Naive B cell (primary cell): ENCODE data around the gene AGAP1. TPM values are rescaled to one million over a fixed set of nuclear protein-coding genes. Genes with fewer than 3 reads are reported as not detected.

Source experiments
- ATAC-seq, 2 donors: fragments of 150-1000 bp; cut with Tn5 transposase; 2 replicates each; pipeline ENCODE4 v1.10.0; 2021; ENCODE audit warnings: low read depth in 2 of 2, mild to moderate bottlenecking in 2 of 2, moderate library complexity in 2 of 2
- DNase-seq: peaks from one replicate; pipeline ENCODE4 v3.0.0; 2022
- H3K27ac Mint-ChIP-seq, 6 donors: one replicate each; pipeline ENCODE4 v1.8.0; 2020 to 2022; ENCODE audit warnings: mild to moderate bottlenecking in 6 of 6, mixed read lengths in 6 of 6, moderate library complexity in 5 of 6, inconsistent platforms in 2 of 6
- H3K27me3 Mint-ChIP-seq, 3 donors: one replicate each; pipeline ENCODE4 v1.8.0; 2021 to 2022; ENCODE audit warnings: mixed read lengths in 3 of 3, mild to moderate bottlenecking in 1 of 3
- H3K36me3 Mint-ChIP-seq, 2 donors: one replicate each; pipeline ENCODE4 v1.8.0; 2020 to 2022; ENCODE audit warnings: mixed read lengths in 2 of 2, inconsistent platforms in 1 of 2, mild to moderate bottlenecking in 1 of 2
- H3K4me1 Mint-ChIP-seq, 3 donors: one replicate each; pipeline ENCODE4 v1.8.0; 2020 to 2022; ENCODE audit warnings: mixed read lengths in 3 of 3, inconsistent platforms in 1 of 3, mild to moderate bottlenecking in 1 of 3, moderate library complexity in 1 of 3
- H3K4me3 Mint-ChIP-seq, 8 donors: one replicate each; pipeline ENCODE4 v1.8.0; 2020 to 2022; ENCODE audit warnings: mild to moderate bottlenecking in 8 of 8, mixed read lengths in 8 of 8, moderate library complexity in 8 of 8, inconsistent platforms in 2 of 8
- H3K9me3 Mint-ChIP-seq, 7 donors: one replicate each; pipeline ENCODE4 v1.8.0; 2020 to 2022; ENCODE audit warnings: mixed read lengths in 7 of 7, mild to moderate bottlenecking in 5 of 7, inconsistent platforms in 2 of 7, moderate library complexity in 1 of 7
- polyA plus RNA-seq, 6 donors: library from polyadenylated mRNA; unstranded; fragments of 300-500 nt; fragmentation: Illumina TruSeq; gene quantifications; one replicate each; pipeline ENCODE4 v1.2.3, GENCODE V29; 2021; ENCODE audit warnings: low read depth in 6 of 6

The AGAP1 gene
- polyA plus RNA-seq, 6 donors from 2014 or later: not detected

- Mint-ChIP-seq H3K27ac (peak overlapping the region in 1 of 6 donors; percentile 84), H3K4me1 (peaks cover 0 to 8% (median 2%) of the 10 kb centered on the region in 3 donors), H3K36me3 (no peaks in the 10 kb centered on the region), H3K27me3 (peaks cover 0 to 15% (median 10%) of the 10 kb centered on the region in 3 donors), H3K4me3 (peak overlapping the region in 2 of 8 donors; percentile 2 to 39), H3K9me3 (peaks cover 0 to 5% (median 3%) of the 10 kb centered on the region in 7 donors)
- DNase-seq (no peak), ATAC-seq (no peak)
Measured at GRCh38 chr2:235614176-235614860, 120.5 kb downstream of the AGAP1 start.

- DNase-seq (no peak), ATAC-seq (no peak)
- H3K4me3 Mint-ChIP-seq: no peak overlapping the region
- H3K4me1 Mint-ChIP-seq: peaks cover 0 to 8% (median 2%) of the 10 kb centered on the region in 3 donors
- H3K9me3 Mint-ChIP-seq: peaks cover 0 to 5% (median 3%) of the 10 kb centered on the region in 7 donors
- no peak overlapping the region for H3K27ac Mint-ChIP-seq
- peaks cover 0 to 11% (median 7%) of the 10 kb centered on the region in 3 donors for H3K27me3 Mint-ChIP-seq
- no peaks in the 10 kb centered on the region for H3K36me3 Mint-ChIP-seq
Measured at GRCh38 chr2:235614900-235615712, 121.3 kb downstream of the AGAP1 start.

GRCh38 chr2:235616885-235617284, 123.0 kb downstream of the AGAP1 start:
- Mint-ChIP-seq H3K27ac (no peak overlapping the region), H3K36me3 (no peaks in the 10 kb centered on the region), H3K4me3 (no peak overlapping the region), H3K9me3 (peaks cover 0 to 7% (median 0%) of the 10 kb centered on the region in 7 donors), H3K27me3 (peaks cover 0 to 17% (median 7%) of the 10 kb centered on the region in 3 donors), H3K4me1 (peaks cover 0 to 8% (median 2%) of the 10 kb centered on the region in 3 donors)
- ATAC-seq (no peak), DNase-seq (no peak)

- peaks cover 0 to 8% (median 2%) of the 10 kb centered on the region in 3 donors for H3K4me1 Mint-ChIP-seq
- ATAC-seq (no peak), DNase-seq (no peak)
- peaks cover 0 to 17% (median 7%) of the 10 kb centered on the region in 3 donors for H3K27me3 Mint-ChIP-seq
- H3K9me3 Mint-ChIP-seq: peaks cover 0 to 7% (median 0%) of the 10 kb centered on the region in 7 donors
- H3K4me3 Mint-ChIP-seq: no peak overlapping the region
- no peak overlapping the region for H3K27ac Mint-ChIP-seq
- no peaks in the 10 kb centered on the region for H3K36me3 Mint-ChIP-seq
Measured at GRCh38 chr2:235618039-235618438, 124.2 kb downstream of the AGAP1 start.

GRCh38 chr2:235619544-235619943, 125.7 kb downstream of the AGAP1 start:
- no peak for DNase-seq
- H3K36me3 Mint-ChIP-seq: no peaks in the 10 kb centered on the region
- no peak overlapping the region for H3K4me3 Mint-ChIP-seq
- peaks cover 0 to 10% (median 7%) of the 10 kb centered on the region in 3 donors for H3K27me3 Mint-ChIP-seq
- no peak overlapping the region for H3K27ac Mint-ChIP-seq
- ATAC-seq: no peak
- no peaks in the 10 kb centered on the region for H3K4me1 Mint-ChIP-seq
- H3K9me3 Mint-ChIP-seq: peaks cover 0 to 11% (median 2%) of the 10 kb centered on the region in 7 donors

- Mint-ChIP-seq H3K9me3 (peaks cover 0 to 15% (median 5%) of the 10 kb centered on the region in 7 donors), H3K4me3 (no peak overlapping the region), H3K27me3 (peaks cover 0 to 10% (median 7%) of the 10 kb centered on the region in 3 donors), H3K27ac (no peak overlapping the region), H3K4me1 (no peaks in the 10 kb centered on the region), H3K36me3 (no peaks in the 10 kb centered on the region)
- no peak for DNase-seq
- ATAC-seq: no peak
Measured at GRCh38 chr2:235621736-235622135, 127.9 kb downstream of the AGAP1 start.

- DNase-seq (no peak), ATAC-seq (no peak)
- peaks cover 0 to 14% (median 5%) of the 10 kb centered on the region in 7 donors for H3K9me3 Mint-ChIP-seq
- H3K4me3 Mint-ChIP-seq: no peak overlapping the region
- peaks cover 0 to 15% (median 12%) of the 10 kb centered on the region in 3 donors for H3K27me3 Mint-ChIP-seq
- no peaks in the 10 kb centered on the region for H3K36me3 Mint-ChIP-seq
- H3K4me1 Mint-ChIP-seq: no peaks in the 10 kb centered on the region
- H3K27ac Mint-ChIP-seq: no peak overlapping the region
Measured at GRCh38 chr2:235623111-235623510, 129.3 kb downstream of the AGAP1 start.

- Mint-ChIP-seq H3K27ac (no peak overlapping the region), H3K9me3 (peaks cover 0 to 12% (median 5%) of the 10 kb centered on the region in 7 donors), H3K27me3 (peaks cover 0 to 19% (median 14%) of the 10 kb centered on the region in 3 donors), H3K4me3 (no peak overlapping the region), H3K36me3 (no peaks in the 10 kb centered on the region), H3K4me1 (no peaks in the 10 kb centered on the region)
- ATAC-seq: no peak
- no peak for DNase-seq
Measured at GRCh38 chr2:235623752-235624151, 129.9 kb downstream of the AGAP1 start.

GRCh38 chr2:235626658-235627057, 132.8 kb downstream of the AGAP1 start:
- H3K4me1 Mint-ChIP-seq: no peaks in the 10 kb centered on the region
- no peak for DNase-seq
- peaks cover 0 to 17% (median 10%) of the 10 kb centered on the region in 3 donors for H3K27me3 Mint-ChIP-seq
- ATAC-seq: no peak
- H3K27ac Mint-ChIP-seq: no peak overlapping the region
- peaks cover 0 to 10% (median 5%) of the 10 kb centered on the region in 7 donors for H3K9me3 Mint-ChIP-seq
- H3K4me3 Mint-ChIP-seq: no peak overlapping the region
- no peaks in the 10 kb centered on the region for H3K36me3 Mint-ChIP-seq

- H3K27me3 Mint-ChIP-seq: peaks cover 0 to 20% (median 10%) of the 10 kb centered on the region in 3 donors
- H3K4me1 Mint-ChIP-seq: no peaks in the 10 kb centered on the region
- no peaks in the 10 kb centered on the region for H3K36me3 Mint-ChIP-seq
Measured at GRCh38 chr2:235627682-235628081, 133.8 kb downstream of the AGAP1 start.

GRCh38 chr2:235630718-235631296, 137.0 kb downstream of the AGAP1 start:
- DNase-seq (no peak), ATAC-seq (no peak)
- Mint-ChIP-seq H3K9me3 (peaks cover 0 to 2% (median 0%) of the 10 kb centered on the region in 7 donors), H3K27me3 (peaks cover 0 to 20% (median 10%) of the 10 kb centered on the region in 3 donors), H3K4me3 (no peak overlapping the region), H3K27ac (no peak overlapping the region), H3K4me1 (no peaks in the 10 kb centered on the region), H3K36me3 (no peaks in the 10 kb centered on the region)

More at GRCh38 chr2:235627682-235628081, 133.8 kb downstream of the AGAP1 start:
- Mint-ChIP-seq H3K4me3 (no peak overlapping the region), H3K27ac (no peak overlapping the region), H3K9me3 (peaks cover 0 to 9% (median 5%) of the 10 kb centered on the region in 7 donors)
- ATAC-seq: no peak
- DNase-seq: no peak

GRCh38 chr2:235634435-235635158, 140.8 kb downstream of the AGAP1 start:
- H3K4me3 Mint-ChIP-seq: no peak overlapping the region
- no peak overlapping the region for H3K27ac Mint-ChIP-seq

GRCh38 chr2:235636546-235636945, 142.7 kb downstream of the AGAP1 start:
- Mint-ChIP-seq H3K4me1 (no peaks in the 10 kb centered on the region), H3K27me3 (peaks cover 10 to 27% (median 19%) of the 10 kb centered on the region in 3 donors), H3K27ac (no peak overlapping the region), H3K4me3 (no peak overlapping the region), H3K9me3 (peaks cover 0 to 1% (median 0%) of the 10 kb centered on the region in 7 donors), H3K36me3 (no peaks in the 10 kb centered on the region)
- no peak for DNase-seq
- ATAC-seq: no peak

More at GRCh38 chr2:235634435-235635158, 140.8 kb downstream of the AGAP1 start:
- ATAC-seq (no peak), DNase-seq (no peak)
- H3K4me1 Mint-ChIP-seq: no peaks in the 10 kb centered on the region
- H3K9me3 Mint-ChIP-seq: peaks cover 0 to 2% (median 0%) of the 10 kb centered on the region in 7 donors
- no peaks in the 10 kb centered on the region for H3K36me3 Mint-ChIP-seq
- peaks cover 4 to 19% (median 19%) of the 10 kb centered on the region in 3 donors for H3K27me3 Mint-ChIP-seq
